ENCODE data around the gene HSD17B12. TPM values are rescaled to one million over a fixed set of nuclear protein-coding genes. Genes with fewer than 3 reads are reported as not detected.
A peak's percentile ranks its signal among the peaks of the same experiment; 100 is the strongest.

The HSD17B12 gene
- total and polyA plus RNA-seq, 2 of the 13 experiments (the other 11 are each of a cell fraction or from before 2014, with no cell fraction given) = 50.3 to 117 TPM

DNA sequence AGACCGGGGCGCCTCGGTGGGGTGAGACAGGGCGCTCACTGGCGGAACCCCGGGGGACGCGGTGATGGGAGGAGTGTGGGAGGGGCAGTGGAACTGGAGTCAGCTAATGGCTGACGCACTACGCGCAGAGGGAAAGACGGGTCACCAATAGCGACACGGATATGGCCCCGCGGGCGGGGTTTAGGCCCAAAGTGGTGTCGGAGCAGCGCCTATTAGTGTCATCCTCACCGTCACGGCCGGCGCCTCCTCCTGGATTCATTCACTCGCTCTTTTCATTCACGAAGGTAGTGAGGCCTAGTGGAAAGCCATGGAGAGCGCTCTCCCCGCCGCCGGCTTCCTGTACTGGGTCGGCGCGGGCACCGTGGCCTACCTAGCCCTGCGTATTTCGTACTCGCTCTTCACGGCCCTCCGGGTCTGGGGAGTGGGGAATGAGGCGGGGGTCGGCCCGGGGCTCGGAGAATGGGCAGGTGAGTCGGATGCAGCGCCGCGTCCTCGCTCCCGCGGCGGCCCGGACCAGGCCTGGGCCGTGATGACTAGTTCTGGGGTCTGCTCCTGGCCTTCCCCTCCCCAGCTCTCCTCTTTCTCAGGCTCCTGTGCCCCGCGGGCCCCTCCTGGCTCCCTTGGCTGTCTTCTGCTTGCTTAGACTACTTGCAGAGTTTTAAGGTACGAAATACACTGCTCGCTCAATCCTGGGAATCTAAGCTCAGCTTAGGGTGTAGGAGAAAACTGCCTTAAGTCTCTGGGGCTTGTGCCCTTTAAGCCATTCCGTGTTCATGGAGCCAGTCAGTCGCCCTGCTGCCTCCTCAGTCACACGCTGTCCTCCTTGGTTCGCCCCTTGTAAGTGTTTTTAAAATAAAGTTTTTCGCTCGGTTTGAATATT is at the start of gene HSD17B12 (continued):
- TF ChIP-seq, protein P1, sequence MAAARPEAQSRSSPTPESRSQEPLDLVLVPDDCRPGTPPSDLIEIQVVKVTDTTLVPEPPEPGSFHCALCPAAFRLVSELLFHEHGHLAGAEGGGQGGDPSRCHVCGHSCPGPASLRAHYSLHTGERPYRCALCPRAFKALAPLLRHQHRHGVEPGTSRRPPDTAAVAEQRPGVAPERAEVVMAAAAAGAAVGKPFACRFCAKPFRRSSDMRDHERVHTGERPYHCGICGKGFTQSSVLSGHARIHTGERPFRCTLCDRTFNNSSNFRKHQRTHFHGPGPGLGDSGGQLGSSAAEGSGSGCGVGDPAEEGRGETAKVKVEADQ (CRISPR knock-in tag; IDR thresholded peaks at IDR 0.05; ENCODE audit: borderline replicate concordance) = 0 out of 2 replicates have a peak, but pooled peaks have one; percentile 62
- no peak for TF ChIP-seq CCAR2 (optimal IDR thresholded peaks at IDR 0.05; ENCODE audit: low read depth, low read length)
- no peak for TF ChIP-seq ZNF672 (CRISPR knock-in tag; IDR thresholded peaks at IDR 0.05)
- TF ChIP-seq SNAI1 (CRISPR knock-in tag; IDR thresholded peaks at IDR 0.05; ENCODE audit: borderline replicate concordance) = 0 out of 2 replicates have a peak, but pooled peaks have one; percentile 27
- TF ChIP-seq RELA (CRISPR knock-in tag; IDR thresholded peaks at IDR 0.05) = no peak
- TF ChIP-seq HMG20B (CRISPR knock-in tag; conservative IDR thresholded peaks at IDR 0.05) = no peak
- no peak; the same call in 1 of the 2 replicates for TF ChIP-seq ZNF619 (CRISPR knock-in tag; IDR thresholded peaks at IDR 0.05)
- TF ChIP-seq, protein P2, sequence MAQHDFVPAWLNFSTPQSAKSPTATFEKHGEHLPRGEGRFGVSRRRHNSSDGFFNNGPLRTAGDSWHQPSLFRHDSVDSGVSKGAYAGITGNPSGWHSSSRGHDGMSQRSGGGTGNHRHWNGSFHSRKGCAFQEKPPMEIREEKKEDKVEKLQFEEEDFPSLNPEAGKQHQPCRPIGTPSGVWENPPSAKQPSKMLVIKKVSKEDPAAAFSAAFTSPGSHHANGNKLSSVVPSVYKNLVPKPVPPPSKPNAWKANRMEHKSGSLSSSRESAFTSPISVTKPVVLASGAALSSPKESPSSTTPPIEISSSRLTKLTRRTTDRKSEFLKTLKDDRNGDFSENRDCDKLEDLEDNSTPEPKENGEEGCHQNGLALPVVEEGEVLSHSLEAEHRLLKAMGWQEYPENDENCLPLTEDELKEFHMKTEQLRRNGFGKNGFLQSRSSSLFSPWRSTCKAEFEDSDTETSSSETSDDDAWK (CRISPR knock-in tag; IDR thresholded peaks at IDR 0.05) = no peak
- TF ChIP-seq, protein P3, sequence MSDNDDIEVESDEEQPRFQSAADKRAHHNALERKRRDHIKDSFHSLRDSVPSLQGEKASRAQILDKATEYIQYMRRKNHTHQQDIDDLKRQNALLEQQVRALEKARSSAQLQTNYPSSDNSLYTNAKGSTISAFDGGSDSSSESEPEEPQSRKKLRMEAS (IDR thresholded peaks at IDR 0.05) = 0 out of 2 replicates have a peak, but pooled peaks have one; percentile 46
- TF ChIP-seq ZEB1 (IDR thresholded peaks at IDR 0.05; ENCODE audit: insufficient replicate concordance, low read depth) = no peak
- TF ChIP-seq ZNF674 (CRISPR knock-in tag; IDR thresholded peaks at IDR 0.05; ENCODE audit: low read depth) = no peak
- TF ChIP-seq TRIM24 (CRISPR knock-in tag; IDR thresholded peaks at IDR 0.05) = no peak
- no peak for TF ChIP-seq HNRNPH1 (optimal IDR thresholded peaks at IDR 0.05; ENCODE audit: low read depth, low read length)
- TF ChIP-seq ZNF749 (CRISPR knock-in tag; IDR thresholded peaks at IDR 0.05; ENCODE audit: borderline replicate concordance) = no peak; the same call in 1 of the 2 replicates
- TF ChIP-seq, protein P4, sequence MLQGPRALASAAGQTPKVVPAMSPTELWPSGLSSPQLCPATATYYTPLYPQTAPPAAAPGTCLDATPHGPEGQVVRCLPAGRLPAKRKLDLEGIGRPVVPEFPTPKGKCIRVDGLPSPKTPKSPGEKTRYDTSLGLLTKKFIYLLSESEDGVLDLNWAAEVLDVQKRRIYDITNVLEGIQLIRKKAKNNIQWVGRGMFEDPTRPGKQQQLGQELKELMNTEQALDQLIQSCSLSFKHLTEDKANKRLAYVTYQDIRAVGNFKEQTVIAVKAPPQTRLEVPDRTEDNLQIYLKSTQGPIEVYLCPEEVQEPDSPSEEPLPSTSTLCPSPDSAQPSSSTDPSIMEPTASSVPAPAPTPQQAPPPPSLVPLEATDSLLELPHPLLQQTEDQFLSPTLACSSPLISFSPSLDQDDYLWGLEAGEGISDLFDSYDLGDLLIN (CRISPR knock-in tag; IDR thresholded peaks at IDR 0.05; ENCODE audit: borderline replicate concordance) = no peak; the same call in 1 of the 2 replicates
- TF ChIP-seq PHF20 (CRISPR knock-in tag; IDR thresholded peaks at IDR 0.05) = peak; percentile 55; the same call in 1 of the 2 replicates
- TF ChIP-seq XRCC5 (optimal IDR thresholded peaks at IDR 0.05; ENCODE audit: low read length) = no peak
